Measurements from ENCODE around the gene EIF4G3. TPM values are rescaled to one million over a fixed set of nuclear protein-coding genes. Genes with fewer than 3 reads are reported as not detected.

The EIF4G3 gene
- total and polyA plus RNA-seq, 10 of the 15 experiments (the other 5 are each of a cell fraction or from before 2014, with no cell fraction given), result 7.4 to 45.1 (median 29.1) TPM

DNA sequence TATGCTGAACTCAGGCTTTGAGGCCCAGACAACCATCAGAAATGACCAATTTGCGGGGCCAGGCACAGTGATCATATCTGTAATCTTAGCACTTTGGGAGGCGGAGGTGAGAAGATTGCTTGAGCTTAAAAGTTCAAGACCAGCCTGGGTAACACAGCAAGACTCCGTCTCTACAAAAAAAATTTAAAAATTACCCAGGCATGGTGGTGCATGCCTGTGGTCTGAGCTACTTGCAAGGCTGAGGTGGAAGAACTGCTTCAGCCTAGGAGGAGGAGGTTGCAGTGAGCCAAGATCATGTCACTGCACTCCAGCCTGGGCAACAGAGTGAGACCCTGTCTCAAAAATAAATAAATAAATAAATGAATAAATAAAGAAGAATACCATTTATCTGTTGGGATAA lies 156.5 kb downstream of the EIF4G3 start:
- ChIA-PET CTCF (interaction anchor here (1.9 kb wide), 1 partner anchor 18 kb away, joined by 5 read pairs; no protein-coding TSS in a partner anchor), POLR2A (no interaction called here), RAD21 (ENCODE audit: unreplicated experiment) (no interaction called here), SMC1A (ENCODE audit: uncharacterized antibody, unreplicated experiment) (interaction anchor here (1.0 to 1.2 kb wide), 2 partner anchors 27 to 28 kb away, joined by 4 read pairs; no protein-coding TSS in a partner anchor)
- TF ChIP-seq RAD51 (IDR thresholded peaks at IDR 0.05), result no peak
- Histone ChIP-seq H2AFZ (ENCODE audit: control insufficient read depth, low read depth, low read length) (no peak overlapping the region), H3K27me3 (replicated peaks in 1 of 2; ENCODE audit: control insufficient read depth in 2 of 2, insufficient read depth in 2 of 2, low read length in 1 of 2) (no peaks in the 10 kb centered on the region), H4K20me1 (ENCODE audit: control insufficient read depth, insufficient read depth) (no peaks in the 10 kb centered on the region), H3K36me3 (ENCODE audit: control insufficient read depth in 2 of 2, insufficient read depth in 2 of 2, low read length in 1 of 2) (no peaks in the 10 kb centered on the region), H3K27ac (ENCODE audit: control insufficient read depth, insufficient read depth) (no peak overlapping the region), H3K4me3 (no peak overlapping the region), H3K9me3 (replicated peaks; ENCODE audit: control insufficient read depth, insufficient read depth, low read length) (no peaks in the 10 kb centered on the region), H3K79me2 (ENCODE audit: control insufficient read depth, insufficient read depth, low read length) (peaks cover 5% of the 10 kb centered on the region), H3K4me2 (ENCODE audit: control insufficient read depth, insufficient read depth) (no peak overlapping the region), H3K9ac (ENCODE audit: control insufficient read depth, insufficient read depth, low read length) (no peak overlapping the region), H3K4me1 (ENCODE audit: control insufficient read depth, insufficient read depth, low read length) (peaks cover 14% of the 10 kb centered on the region)
- intact Hi-C loops (cut with micrococcal nuclease; ENCODE audit: unreplicated experiment), result no loop called here
- in situ Hi-C loops (cut with MboI), result no loop called here
- DNase-seq (ENCODE audit: low read depth, low spot score), result no peak
- BruUV-seq (replicated peaks), result no TSS peak
- FAIRE-seq, result peak; percentile 27
- 81% methylated on average over 3 of the region's 3 CpGs for WGBS (ENCODE audit: insufficient coverage, insufficient replicate concordance, low lambda C conversion rate, missing lambda C conversion rate)
- no peak for ATAC-seq

DNA sequence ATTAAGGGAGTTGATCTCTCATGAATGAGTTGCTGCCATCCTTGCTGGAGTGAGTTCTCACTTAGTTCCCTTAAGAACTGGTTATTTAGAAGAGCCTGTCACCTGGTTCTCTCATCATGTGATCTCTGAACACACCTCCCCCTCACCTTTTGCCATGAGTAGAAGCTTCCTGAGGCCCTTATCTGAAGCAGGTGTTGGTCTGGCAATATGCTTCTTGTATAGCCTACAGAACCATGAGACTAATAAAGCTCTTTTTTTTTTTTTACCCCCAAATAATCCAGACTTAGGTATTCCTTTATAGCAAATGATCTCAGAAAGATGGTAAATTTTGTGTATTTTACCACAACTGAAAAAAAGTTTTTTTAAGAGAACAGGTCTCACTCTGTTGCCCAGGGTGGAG lies 158.0 kb downstream of the EIF4G3 start:
- ATAC-seq (no peak), DNase-seq (ENCODE audit: low read depth, low spot score) (no peak), FAIRE-seq (no peak)
- ChIA-PET SMC1A (ENCODE audit: uncharacterized antibody, unreplicated experiment) (interaction anchor here (0.7 to 1.5 kb wide), 11 partner anchors 9 to 177 kb away, joined by 3 to 4 read pairs (median 3); no protein-coding TSS in a partner anchor), CTCF (interaction anchor here (1.2 kb wide), 1 partner anchor 72 kb away, joined by 3 read pairs; no protein-coding TSS in a partner anchor), RAD21 (ENCODE audit: unreplicated experiment) (interaction anchor here (0.8 to 1.2 kb wide), 2 partner anchors 26 to 30 kb away, joined by 3 read pairs; no protein-coding TSS in a partner anchor), POLR2A (interaction anchor here (0.7 to 0.8 kb wide), 2 partner anchors 12 to 554 kb away, joined by 3 to 4 read pairs; no protein-coding TSS in a partner anchor)
- Histone ChIP-seq H3K79me2 (ENCODE audit: control insufficient read depth, insufficient read depth, low read length) (peaks cover 5% of the 10 kb centered on the region), H3K9me3 (replicated peaks; ENCODE audit: control insufficient read depth, insufficient read depth, low read length) (no peaks in the 10 kb centered on the region), H3K27me3 (replicated peaks in 1 of 2; ENCODE audit: control insufficient read depth in 2 of 2, insufficient read depth in 2 of 2, low read length in 1 of 2) (no peaks in the 10 kb centered on the region), H3K27ac (ENCODE audit: control insufficient read depth, insufficient read depth) (no peak overlapping the region), H3K9ac (ENCODE audit: control insufficient read depth, insufficient read depth, low read length) (no peak overlapping the region), H2AFZ (ENCODE audit: control insufficient read depth, low read depth, low read length) (no peak overlapping the region), H3K4me3 (no peak overlapping the region), H3K4me2 (ENCODE audit: control insufficient read depth, insufficient read depth) (no peak overlapping the region), H3K36me3 (ENCODE audit: control insufficient read depth in 2 of 2, insufficient read depth in 2 of 2, low read length in 1 of 2) (no peaks in the 10 kb centered on the region), H4K20me1 (ENCODE audit: control insufficient read depth, insufficient read depth) (no peaks in the 10 kb centered on the region), H3K4me1 (ENCODE audit: control insufficient read depth, insufficient read depth, low read length) (peaks cover 14% of the 10 kb centered on the region)
- TF ChIP-seq SIX5 (IDR thresholded peaks at IDR 0.05; ENCODE audit: low read depth, low read length, severe bottlenecking), result no peak
- TF ChIP-seq RBBP5 (conservative IDR thresholded peaks at IDR 0.05), result no peak
- no peak for TF ChIP-seq RAD51 (IDR thresholded peaks at IDR 0.05)
- no TSS peak for BruUV-seq (replicated peaks)
- in situ Hi-C loops (cut with MboI), result no loop called here
- intact Hi-C loops (cut with micrococcal nuclease; ENCODE audit: unreplicated experiment), result no loop called here

All from GM12878 (cell line).